ENCODE data around the gene ZCWPW1.

Gene ZCWPW1

DNA sequence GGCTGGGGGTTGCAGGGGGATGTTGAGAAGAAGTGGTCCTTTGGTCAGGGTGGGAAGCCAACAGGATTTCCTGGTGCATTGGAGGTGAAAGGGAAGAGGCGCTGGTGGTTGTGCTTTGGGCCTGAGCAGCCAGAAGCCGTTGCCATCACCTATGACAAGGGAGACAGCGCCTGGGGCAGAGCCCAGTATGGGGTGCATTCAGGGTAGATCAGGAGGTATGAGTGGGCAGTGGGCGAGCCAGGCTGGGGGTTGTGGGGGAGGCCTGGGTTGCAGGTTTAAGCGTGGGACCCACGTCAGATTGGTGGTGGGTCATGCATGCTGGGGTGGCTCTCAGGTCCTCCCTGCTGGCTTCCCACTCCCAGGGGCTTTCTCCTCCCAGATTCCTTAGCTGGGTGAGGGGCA lies 76.8 kb downstream of the ZCWPW1 start:
- DNase-seq: no peak
